GM12878 (cell line): Measurements from ENCODE around the gene CCNY. TPM values are rescaled to one million over a fixed set of nuclear protein-coding genes. Genes with fewer than 3 reads are reported as not detected.

Source experiments
- BCL3 ChIP-seq: IDR thresholded peaks from 2 replicates; pipeline ENCODE4 v1.6.1; 2011; ENCODE audit warnings: borderline replicate concordance, low read depth, mild to moderate bottlenecking, moderate library complexity, low read length; ENCODE audit not compliant: insufficient read depth, poor library complexity, severe bottlenecking
- CEBPB ChIP-seq, 2 experiments: fragments of 150-350 bp in 1 of 2; IDR thresholded peaks; 2 replicates each; pipeline ENCODE4 v1.6.1; 2012 to 2014; ENCODE audit warnings: low read depth in 2 of 2, low read length in 2 of 2, borderline replicate concordance in 1 of 2, inconsistent platforms in 1 of 2
- EGR1 ChIP-seq, 2 experiments: IDR thresholded peaks; 1 replicate in 1 of 2; 2 replicates in 1 of 2; pipeline ENCODE4 v1.6.1; 2011 to 2012; ENCODE audit warnings: low read depth in 2 of 2, low read length in 2 of 2, borderline replicate concordance in 1 of 2, mild to moderate bottlenecking in 1 of 2, moderate library complexity in 1 of 2
- ELK1 ChIP-seq: IDR thresholded peaks from 2 replicates; pipeline ENCODE4 v1.6.1; 2012; ENCODE audit warnings: low read depth, low read length, improper control_type of control experiment
- GATAD2B ChIP-seq: fragments of 450-650 bp; conservative IDR thresholded peaks from 2 replicates; pipeline ENCODE4 v1.6.1; 2017; ENCODE audit warnings: low read depth, mild to moderate bottlenecking, moderate library complexity
- IKZF2 ChIP-seq, 2 experiments: fragments of 450-650 bp; IDR thresholded peaks; 2 replicates each; pipeline ENCODE4 v1.6.1; 2017; ENCODE audit warnings: mild to moderate bottlenecking in 2 of 2, moderate library complexity in 2 of 2
- LARP7 ChIP-seq: fragments of 450-650 bp; IDR thresholded peaks from 2 replicates; pipeline ENCODE4 v1.6.1; 2017; ENCODE audit warnings: mild to moderate bottlenecking
- NFYA ChIP-seq: IDR thresholded peaks from 2 replicates; pipeline ENCODE4 v1.6.1; 2011; ENCODE audit warnings: low read depth, mild to moderate bottlenecking, low read length, improper control_type of control experiment, borderline replicate concordance
- NKRF ChIP-seq: fragments of 450-650 bp; conservative IDR thresholded peaks from 2 replicates; pipeline ENCODE4 v1.6.1; 2017; ENCODE audit warnings: mild to moderate bottlenecking, moderate library complexity
- NR2C1 ChIP-seq: fragments of 450-650 bp; IDR thresholded peaks from 2 replicates; pipeline ENCODE4 v1.6.1; 2017; ENCODE audit warnings: antibody characterized with exemption, mild to moderate bottlenecking, moderate library complexity
- PKNOX1 ChIP-seq: fragments of 450-650 bp; IDR thresholded peaks from 2 replicates; pipeline ENCODE4 v1.6.1; 2016; ENCODE audit warnings: mild to moderate bottlenecking
- RB1 ChIP-seq: fragments of 450-650 bp; formaldehyde crosslinking; IDR thresholded peaks from 2 replicates; pipeline ENCODE4 v1.6.1; 2017; ENCODE audit warnings: mild to moderate bottlenecking, borderline replicate concordance
- RELB ChIP-seq: fragments of 450-650 bp; IDR thresholded peaks from 2 replicates; pipeline ENCODE4 v1.6.1; 2017; ENCODE audit warnings: low read depth, mild to moderate bottlenecking, moderate library complexity
- RUNX3 ChIP-seq: IDR thresholded peaks from 2 replicates; pipeline ENCODE4 v1.6.1; 2012; ENCODE audit warnings: low read length, inconsistent platforms
- SIX5 ChIP-seq: IDR thresholded peaks from 2 replicates; pipeline ENCODE4 v1.6.1; 2011; ENCODE audit warnings: mild to moderate bottlenecking, low read depth, low read length, moderate library complexity; ENCODE audit not compliant: severe bottlenecking
- SMC3 ChIP-seq: IDR thresholded peaks from 2 replicates; pipeline ENCODE4 v1.6.1; 2011; ENCODE audit warnings: low read length, improper control_type of control experiment, borderline replicate concordance
- TAF1 ChIP-seq: IDR thresholded peaks from 2 replicates; pipeline ENCODE4 v1.6.1; 2011; ENCODE audit warnings: mild to moderate bottlenecking, low read depth, low read length, borderline replicate concordance
- USF2 ChIP-seq: IDR thresholded peaks from 2 replicates; pipeline ENCODE4 v1.6.1; 2011; ENCODE audit warnings: low read depth, low read length, improper control_type of control experiment, borderline replicate concordance
- polyA plus RNA-seq, 11 experiments: library from polyadenylated mRNA; depleted of rRNA in 4 of 11; unstranded in 6 of 11; stranded (reverse) in 5 of 11; fragments of >200 nt; fragmentation: Nextera tagmentation in 4 of 11; fragmentation: Illumina TruSeq in 1 of 11; extraction: Ambion mirVana in 4 of 11; extraction: Trizol in 1 of 11; gene quantifications; 1 replicate in 1 of 11; 2 replicates in 10 of 11; pipeline versions ENCODE4 v1.2.1 to v1.2.3, GENCODE V29; 2011 to 2016; ENCODE audit warnings: inconsistent platforms in 2 of 11, missing spikeins in 2 of 11, low read depth in 1 of 11
- total RNA-seq, 4 experiments: library from RNA; depleted of rRNA in 3 of 4; stranded (reverse); fragments of >200 nt in 3 of 4; fragmentation: Illumina TruSeq in 1 of 4; extraction: Trizol in 1 of 4; gene quantifications; 2 replicates each; pipeline versions ENCODE4 v1.2.1 to v1.2.3, GENCODE V29; 2013 to 2021

CCNY gene
- total and polyA plus RNA-seq, 10 of the 15 experiments (the other 5 are each of a cell fraction or from before 2014, with no cell fraction given), result 3.6 to 50.0 (median 26.1) TPM

- TF ChIP-seq RELB, result no peak
- no peak for TF ChIP-seq USF2
- TF ChIP-seq SMC3, result no peak
- peak; percentile 95 for TF ChIP-seq NR2C1
- peak; percentile 14; the same call in 1 of the 2 replicates for TF ChIP-seq RUNX3
- no peak for TF ChIP-seq PKNOX1
- TF ChIP-seq IKZF2 (IDR thresholded peaks at IDR 0.05), result no peak
- TF ChIP-seq LARP7, result peak; percentile 56; the same call in 1 of the 2 replicates
- TF ChIP-seq EGR1 (IDR thresholded peaks at IDR 0.05; ENCODE audit: borderline replicate concordance in 1 of 2, low read depth in 2 of 2, low read length in 2 of 2), result peak in 1 of 2 experiments; percentile 75; a peak in 1 of 3 replicates
- peak; percentile 8; the same call in 1 of the 2 replicates for TF ChIP-seq NKRF
- TF ChIP-seq CEBPB (IDR thresholded peaks at IDR 0.05; ENCODE audit: borderline replicate concordance in 1 of 2, low read depth in 2 of 2, low read length in 2 of 2), result no peak
- no peak; the same call in 1 of the 2 replicates for TF ChIP-seq TAF1
- peak; percentile 41; the same call in 1 of the 2 replicates for TF ChIP-seq RB1
- TF ChIP-seq GATAD2B, result peak; percentile 56; the same call in 1 of the 2 replicates
- TF ChIP-seq SIX5, result no peak
- no peak for TF ChIP-seq ELK1
- peak; percentile 31 for TF ChIP-seq BCL3
- no peak for TF ChIP-seq NFYA
Measured at GRCh38 chr10:35336084-35336831, at the start of gene CCNY (continued).
